Mesenchymal stem cell (in vitro differentiated cells and primary cell): ENCODE results near the gene CAPN13.

Experiments used
- DNase-seq: peaks from one replicate; pipeline ENCODE4 v3.0.0-alpha.2; 2013
- H2AFZ ChIP-seq: one replicate; pipeline ENCODE4 v1.6.1; 2013; ENCODE audit warnings: low read depth, mild to moderate bottlenecking, control low read depth, inconsistent platforms, low read length, moderate library complexity
- H2AK5ac ChIP-seq: 2 replicates; pipeline ENCODE4 v1.6.1; 2013; ENCODE audit warnings: low read length, moderate library complexity, mild to moderate bottlenecking, inconsistent platforms; ENCODE audit not compliant: severe bottlenecking
- H2BK120ac ChIP-seq: one replicate; pipeline ENCODE4 v1.6.1; 2013; ENCODE audit warnings: low read depth, mild to moderate bottlenecking, inconsistent platforms, low read length, moderate library complexity
- H2BK12ac ChIP-seq, 2 experiments: one replicate each; pipeline ENCODE4 v1.6.1; 2013; ENCODE audit warnings: inconsistent platforms in 2 of 2, low read length in 2 of 2, mild to moderate bottlenecking in 2 of 2, moderate library complexity in 2 of 2, control low read depth in 1 of 2
- H2BK15ac ChIP-seq: one replicate; pipeline ENCODE4 v1.6.1; 2013; ENCODE audit warnings: mild to moderate bottlenecking, low read depth, inconsistent platforms; ENCODE audit not compliant: poor library complexity, severe bottlenecking
- H2BK5ac ChIP-seq: 2 replicates; pipeline ENCODE4 v1.6.1; 2013; ENCODE audit warnings: low read depth, mild to moderate bottlenecking, low read length, control low read depth, inconsistent platforms; ENCODE audit not compliant: poor library complexity, severe bottlenecking
- H3K14ac ChIP-seq, 2 experiments: one replicate each; pipeline ENCODE4 v1.6.1; 2013; ENCODE audit warnings: inconsistent platforms in 2 of 2, low read length in 2 of 2, control low read depth in 1 of 2, mild to moderate bottlenecking in 1 of 2, moderate library complexity in 1 of 2
- H3K18ac ChIP-seq, 2 experiments: one replicate each; pipeline ENCODE4 v1.6.1; 2013; ENCODE audit warnings: inconsistent platforms in 2 of 2, low read length in 2 of 2, control low read depth in 1 of 2, low read depth in 1 of 2, mild to moderate bottlenecking in 1 of 2
- H3K23ac ChIP-seq, 2 experiments: one replicate each; pipeline ENCODE4 v1.6.1; 2013; ENCODE audit warnings: inconsistent platforms in 2 of 2, low read length in 2 of 2, mild to moderate bottlenecking in 2 of 2, moderate library complexity in 2 of 2, control low read depth in 1 of 2
- H3K27ac ChIP-seq: 2 replicates; pipeline ENCODE4 v1.5.1; 2013; ENCODE audit warnings: mild to moderate bottlenecking, moderate library complexity, low read length, control low read depth, inconsistent platforms; ENCODE audit not compliant: poor library complexity, severe bottlenecking
- H3K27me3 ChIP-seq, 2 experiments: 2 replicates each; pipeline versions ENCODE4 v1.6.1 to v1.7.0; 2013; ENCODE audit warnings: low read length in 2 of 2, mild to moderate bottlenecking in 2 of 2, moderate library complexity in 2 of 2, control low read depth in 1 of 2, inconsistent platforms in 1 of 2; ENCODE audit not compliant: control insufficient read depth in 1 of 2, insufficient read depth in 1 of 2
- H3K36me3 ChIP-seq, 2 experiments: 2 replicates each; pipeline versions ENCODE4 v1.6.1 to v1.7.0; 2013; ENCODE audit warnings: low read length in 2 of 2, control low read depth in 1 of 2, inconsistent platforms in 1 of 2, low read depth in 1 of 2, mild to moderate bottlenecking in 1 of 2; ENCODE audit not compliant: insufficient read depth in 2 of 2, control insufficient read depth in 1 of 2
- H3K4ac ChIP-seq, 2 experiments: one replicate each; pipeline ENCODE4 v1.6.1; 2013; ENCODE audit warnings: inconsistent platforms in 2 of 2, low read length in 2 of 2, mild to moderate bottlenecking in 2 of 2, moderate library complexity in 2 of 2, control low read depth in 1 of 2, low read depth in 1 of 2
- H3K4me1 ChIP-seq: 2 replicates; pipeline ENCODE4 v1.6.1; 2013; ENCODE audit warnings: low read depth, low read length, control low read depth; ENCODE audit not compliant: control insufficient read depth, insufficient read depth
- H3K4me2 ChIP-seq: 2 replicates; pipeline ENCODE4 v1.6.1; 2013; ENCODE audit warnings: low read length, mild to moderate bottlenecking, inconsistent platforms; ENCODE audit not compliant: poor library complexity, severe bottlenecking
- H3K4me3 ChIP-seq, 2 experiments: 2 replicates each; pipeline versions ENCODE4 v1.5.1 to v1.7.0; 2013; ENCODE audit warnings: low read length in 2 of 2, mild to moderate bottlenecking in 2 of 2, control low read depth in 1 of 2, low read depth in 1 of 2; ENCODE audit not compliant: insufficient read depth in 1 of 2
- H3K79me1 ChIP-seq: replicated peaks from 2 replicates; pipeline ENCODE4 v1.6.1; 2013; ENCODE audit warnings: mild to moderate bottlenecking, control low read depth, low read length, inconsistent platforms; ENCODE audit not compliant: poor library complexity, severe bottlenecking
- H3K9ac ChIP-seq: 2 replicates; pipeline ENCODE4 v1.7.0; 2013; ENCODE audit warnings: mild to moderate bottlenecking, low read length, moderate library complexity
- H3K9me3 ChIP-seq: 2 replicates; pipeline ENCODE4 v1.7.0; 2013; ENCODE audit warnings: mild to moderate bottlenecking, low read length; ENCODE audit not compliant: control insufficient read depth
- H4K8ac ChIP-seq: one replicate; pipeline ENCODE4 v1.6.1; 2013; ENCODE audit warnings: inconsistent platforms, mild to moderate bottlenecking, low read length, moderate library complexity
- H4K91ac ChIP-seq: one replicate; pipeline ENCODE4 v1.6.1; 2013; ENCODE audit warnings: mild to moderate bottlenecking, low read length, inconsistent platforms
- WGBS: methylation state at CpG from one replicate; pipeline ENCODE4 v1.1.7; 2013; ENCODE audit warnings: mixed read lengths; 5-methylcytosine and 5-hydroxymethylcytosine counted together

The CAPN13 gene

GRCh38 chr2:30714811-30715709 lies 92.2 kb downstream of the CAPN13 start:
- H2BK15ac ChIP-seq = no peak overlapping the region
- 85% methylated on average over 5 of the region's 8 CpGs for WGBS
- H4K8ac ChIP-seq = no peak overlapping the region
- H3K27ac ChIP-seq = no peak overlapping the region
- no peak overlapping the region for H3K4me2 ChIP-seq
- no peak overlapping the region for H3K14ac ChIP-seq
- no peak overlapping the region for H2BK5ac ChIP-seq
- DNase-seq = peak; percentile 33
- H2AK5ac ChIP-seq = no peak overlapping the region
- no peak overlapping the region for H2AFZ ChIP-seq
- H3K9ac ChIP-seq = no peak overlapping the region
- peaks cover 14 to 15% of the 10 kb centered on the region in 2 experiments for H3K27me3 ChIP-seq
- no peak overlapping the region for H2BK120ac ChIP-seq
- no peaks in the 10 kb centered on the region for H3K79me1 ChIP-seq
- peaks cover 1% of the 10 kb centered on the region for H3K4me1 ChIP-seq
- no peak overlapping the region for H3K18ac ChIP-seq
- H3K23ac ChIP-seq = no peak overlapping the region
- H3K4me3 ChIP-seq = no peak overlapping the region
- no peak overlapping the region for H2BK12ac ChIP-seq
- no peak overlapping the region for H4K91ac ChIP-seq
- H3K9me3 ChIP-seq = no peaks in the 10 kb centered on the region
- no peak overlapping the region for H3K4ac ChIP-seq
- no peaks in the 10 kb centered on the region for H3K36me3 ChIP-seq

GRCh38 chr2:30713698-30714097 lies 93.5 kb downstream of the CAPN13 start:
- peak overlapping the region; percentile 81 for H4K8ac ChIP-seq
- H3K4me3 ChIP-seq = no peak overlapping the region
- H2BK5ac ChIP-seq = no peak overlapping the region
- H3K4me2 ChIP-seq = no peak overlapping the region
- no peak overlapping the region for H3K18ac ChIP-seq
- H3K79me1 ChIP-seq = no peaks in the 10 kb centered on the region
- H3K14ac ChIP-seq = no peak overlapping the region
- no peak overlapping the region for H4K91ac ChIP-seq
- DNase-seq = no peak
- H3K27me3 ChIP-seq = peaks cover 14 to 17% of the 10 kb centered on the region in 2 experiments
- H3K23ac ChIP-seq = no peak overlapping the region
- H2AFZ ChIP-seq = peak overlapping the region; percentile 55
- no peak overlapping the region for H3K27ac ChIP-seq
- H2BK12ac ChIP-seq = peak overlapping the region in 1 of 2 experiments; percentile 12
- H3K9me3 ChIP-seq = no peaks in the 10 kb centered on the region
- H3K4ac ChIP-seq = peak overlapping the region in 1 of 2 experiments; percentile 59
- H2AK5ac ChIP-seq = no peak overlapping the region
- H3K36me3 ChIP-seq = no peaks in the 10 kb centered on the region
- no peak overlapping the region for H2BK15ac ChIP-seq
- H3K9ac ChIP-seq = no peak overlapping the region
- 98% methylated on average over 3 of the region's 3 CpGs for WGBS
- H2BK120ac ChIP-seq = no peak overlapping the region
- peaks cover 1% of the 10 kb centered on the region for H3K4me1 ChIP-seq

- H4K8ac ChIP-seq = no peak overlapping the region
- H3K79me1 ChIP-seq = no peaks in the 10 kb centered on the region
- H3K18ac ChIP-seq = no peak overlapping the region
- no peak overlapping the region for H2BK5ac ChIP-seq
- peaks cover 4 to 8% of the 10 kb centered on the region in 2 experiments for H3K27me3 ChIP-seq
- whole genome bisulfite sequencing = 23% methylated on average over 4 of the region's 4 CpGs
- no peak overlapping the region for H3K4ac ChIP-seq
- no peak overlapping the region for H2BK120ac ChIP-seq
- H2AFZ ChIP-seq = no peak overlapping the region
- H3K4me1 ChIP-seq = peaks cover 1% of the 10 kb centered on the region
- H3K9ac ChIP-seq = no peak overlapping the region
- no peak overlapping the region for H3K14ac ChIP-seq
- H2BK12ac ChIP-seq = no peak overlapping the region
- H3K9me3 ChIP-seq = no peaks in the 10 kb centered on the region
- no peak overlapping the region for H3K4me3 ChIP-seq
- H3K36me3 ChIP-seq = no peaks in the 10 kb centered on the region
- no peak overlapping the region for H2BK15ac ChIP-seq
- no peak overlapping the region for H3K27ac ChIP-seq
- no peak overlapping the region for H2AK5ac ChIP-seq
- H3K4me2 ChIP-seq = no peak overlapping the region
- no peak overlapping the region for H3K23ac ChIP-seq
- DNase-seq = peak; percentile 91
- no peak overlapping the region for H4K91ac ChIP-seq
These were observed 95.6 kb downstream of the CAPN13 start for GRCh38 chr2:30711646-30712085.

GRCh38 chr2:30710461-30710860 lies 96.8 kb downstream of the CAPN13 start:
- Histone ChIP-seq H3K4me3 (no peak overlapping the region), H3K4me1 (peaks cover 1% of the 10 kb centered on the region), H3K9ac (no peak overlapping the region), H3K36me3 (no peaks in the 10 kb centered on the region), H3K4ac (no peak overlapping the region), H3K23ac (no peak overlapping the region), H3K27me3 (peaks cover 0 to 3% of the 10 kb centered on the region in 2 experiments), H3K18ac (no peak overlapping the region), H2BK12ac (no peak overlapping the region), H3K27ac (no peak overlapping the region), H4K91ac (no peak overlapping the region), H4K8ac (no peak overlapping the region), H2AK5ac (no peak overlapping the region), H3K4me2 (no peak overlapping the region), H3K14ac (no peak overlapping the region), H3K9me3 (no peaks in the 10 kb centered on the region), H2BK5ac (no peak overlapping the region), H2AFZ (no peak overlapping the region), H2BK15ac (no peak overlapping the region), H3K79me1 (no peaks in the 10 kb centered on the region), H2BK120ac (no peak overlapping the region)
- DNase-seq = no peak
- 94% methylated on average over 3 of the region's 6 CpGs for WGBS
